Endothelial cell of umbilical vein (primary cell): ENCODE results near the gene CCL7. TPM values are rescaled to one million over a fixed set of nuclear protein-coding genes. Genes with fewer than 3 reads are reported as not detected.

ENCODE experiments used
- BruUV-seq: library from RNA; stranded (reverse); fragments of 400-500 nt; replicated peaks from 2 replicates; lab custom pipeline; 2021; lab: Mats Ljungman, UMichigan
- CTCF ChIA-PET: fragments of 300-600, 350-600 bp; sonication (Branson Sonifier 250); formaldehyde crosslinking; loops from one replicate; lab custom pipeline; 2021; ENCODE audit warnings: antibody characterized with exemption, inconsistent platforms; lab: Charles Lee
- POLR2A ChIA-PET: fragments of 300-600, 350-600 bp; sonication (Branson Sonifier 250); formaldehyde crosslinking; loops from one replicate; lab custom pipeline; 2021; ENCODE audit warnings: antibody characterized with exemption, inconsistent platforms; lab: Charles Lee
- DNase-seq: peaks from one replicate; pipeline ENCODE4 v3.0.0-alpha.2; 2011; ENCODE audit warnings: low read depth, low spot score
- FAIRE-seq: peaks from 2 replicates; lab custom pipeline; 2011; peaks lifted over from hg19 to GRCh38; lab: Jason Lieb, UNC
- H2AFZ ChIP-seq: 2 replicates; pipeline ENCODE4 v1.6.0; 2012; ENCODE audit warnings: low read depth, low read length, control low read depth, inconsistent platforms
- H3K27ac ChIP-seq: 2 replicates; pipeline ENCODE4 v1.5.1; 2011; ENCODE audit warnings: low read depth, mild to moderate bottlenecking, control low read depth, low read length, moderate library complexity; ENCODE audit not compliant: insufficient read depth
- H3K27me3 ChIP-seq, 2 experiments: 2 replicates each; pipeline versions ENCODE4 v1.6.0 to v1.6.1; 2011; ENCODE audit warnings: low read length in 2 of 2, mixed read lengths in 1 of 2; ENCODE audit not compliant: control insufficient read depth in 2 of 2, insufficient read depth in 2 of 2
- H3K36me3 ChIP-seq, 2 experiments: 2 replicates in 1 of 2; 3 replicates in 1 of 2; pipeline ENCODE4 v1.5.1; 2011; ENCODE audit warnings: low read length in 2 of 2, mild to moderate bottlenecking in 1 of 2, moderate library complexity in 1 of 2; ENCODE audit not compliant: control insufficient read depth in 2 of 2, insufficient read depth in 2 of 2; ENCODE audit errors: extremely low read depth in 1 of 2
- H3K4me1 ChIP-seq: 3 replicates; pipeline ENCODE4 v1.5.1; 2011; ENCODE audit warnings: mild to moderate bottlenecking, low read length; ENCODE audit not compliant: control insufficient read depth, insufficient read depth; ENCODE audit errors: extremely low read depth
- H3K4me2 ChIP-seq: 2 replicates; pipeline ENCODE4 v1.6.1; 2011; ENCODE audit warnings: low read length, control low read depth, mixed read lengths; ENCODE audit not compliant: insufficient read depth
- H3K4me3 ChIP-seq, 3 experiments: fragments of 200-600 bp in 1 of 3; sonication (generic), shearing (Covaris generic) in 1 of 3; replicated peaks in 1 of 3; 2 replicates each; pipeline ENCODE4 v1.5.1; 2011 to 2016; ENCODE audit warnings: control low read depth in 3 of 3, low read length in 3 of 3, mild to moderate bottlenecking in 2 of 3, inconsistent platforms in 1 of 3, low read depth in 1 of 3, moderate library complexity in 1 of 3; ENCODE audit not compliant: insufficient read depth in 1 of 3
- H3K79me2 ChIP-seq: 2 replicates; pipeline ENCODE4 v1.6.0; 2012; ENCODE audit warnings: low read length, inconsistent platforms; ENCODE audit not compliant: control insufficient read depth, insufficient read depth
- H3K9ac ChIP-seq: replicated peaks from 2 replicates; pipeline ENCODE3; 2011; ENCODE audit warnings: low read length, control low read depth; ENCODE audit not compliant: insufficient read depth; ENCODE audit errors: extremely low read depth
- H3K9me1 ChIP-seq: replicated peaks from 3 replicates; pipeline ENCODE4 v1.6.0; 2011; ENCODE audit warnings: mild to moderate bottlenecking, low read length; ENCODE audit not compliant: control insufficient read depth, insufficient read depth; ENCODE audit errors: extremely low read depth
- H3K9me3 ChIP-seq: replicated peaks from 2 replicates; pipeline ENCODE4 v1.5.1; 2012; ENCODE audit warnings: low read length, inconsistent platforms; ENCODE audit not compliant: control insufficient read depth, insufficient read depth
- H4K20me1 ChIP-seq: replicated peaks from 2 replicates; pipeline ENCODE3; 2011; ENCODE audit warnings: mild to moderate bottlenecking, low read length; ENCODE audit not compliant: control insufficient read depth, insufficient read depth; ENCODE audit errors: extremely low read depth
- CTCF ChIP-seq, 2 donors: IDR thresholded peaks; 1 replicate in 1 of 2; 2 replicates in 1 of 2; pipeline ENCODE4 v1.5.1; 2011; ENCODE audit warnings: low read length in 2 of 2, mild to moderate bottlenecking in 2 of 2, moderate library complexity in 2 of 2, control low read depth in 1 of 2, inconsistent platforms in 1 of 2, low read depth in 1 of 2; ENCODE audit not compliant: insufficient read depth in 1 of 2; ENCODE audit errors: extremely low read depth in 1 of 2
- FOS ChIP-seq: IDR thresholded peaks from 2 replicates; pipeline ENCODE4 v1.6.1; 2011; ENCODE audit warnings: mild to moderate bottlenecking, low read length, moderate library complexity, borderline replicate concordance; ENCODE audit not compliant: insufficient read depth
- GATA2 ChIP-seq: IDR thresholded peaks from 2 replicates; pipeline ENCODE4 v1.7.0; 2011; ENCODE audit warnings: low read depth, mild to moderate bottlenecking, moderate library complexity, mixed read lengths, low read length; ENCODE audit not compliant: insufficient read length, insufficient read depth
- JUN ChIP-seq: IDR thresholded peaks from 2 replicates; pipeline ENCODE4 v1.6.1; 2011; ENCODE audit warnings: borderline replicate concordance, low read depth; ENCODE audit not compliant: insufficient read length, insufficient read depth
- MAX ChIP-seq: IDR thresholded peaks from 2 replicates; pipeline ENCODE4 v1.6.1; 2011; ENCODE audit not compliant: insufficient read depth, insufficient read length
- POLR2A ChIP-seq: IDR thresholded peaks from 2 replicates; pipeline ENCODE4 v1.6.1; 2012; ENCODE audit warnings: low read depth, mild to moderate bottlenecking, control low read depth, low read length
- dilution Hi-C: fragments of 300-500 bp; cut with MboI; formaldehyde crosslinking; loops from one replicate; pipeline ENCODE4 v1.15.0; 2019; ENCODE audit warnings: low sequenced_read_pairs; ENCODE audit not compliant: extremely low pct_ligation_motif_present
- intact Hi-C: fragments of 100-400 bp; cut with micrococcal nuclease; formaldehyde crosslinking; loops from one replicate; pipeline ENCODE4 v1.10.0; 2022
- polyA plus RNA-seq, 4 experiments: library from polyadenylated mRNA; depleted of rRNA in 3 of 4; stranded (reverse) in 3 of 4; unstranded in 1 of 4; fragments of >200 nt; gene quantifications; 2 replicates each; pipeline versions ENCODE4 v1.2.1 to v1.2.3, GENCODE V29; 2011 to 2012; ENCODE audit warnings: missing spikeins in 1 of 4
- total RNA-seq: library from RNA; stranded (reverse); gene quantifications from 2 replicates; pipeline ENCODE4 v1.2.3, GENCODE V29; 2021

CCL7 gene
- total and polyA plus RNA-seq, 2 donors (not counting 3 experiments of a cell fraction or from before 2014, with no cell fraction given): 0.25 TPM; not detected in 1

GRCh38 chr17:34314279-34314678, 44.3 kb downstream of the CCL7 start:
- no peak overlapping the region for H3K9ac ChIP-seq
- ChIA-PET POLR2A (no interaction called here), CTCF (interaction anchor here (8.7 kb wide), 1 partner anchor 112 kb away, joined by 202 read pairs; no protein-coding TSS in a partner anchor)
- H3K9me3 ChIP-seq: no peaks in the 10 kb centered on the region
- no peaks in the 10 kb centered on the region for H3K79me2 ChIP-seq
- intact Hi-C loops: loop anchor here (1.0 kb wide), 1 partner anchor 13 kb away; no protein-coding TSS in a partner anchor
- BruUV-seq: no TSS peak
- H4K20me1 ChIP-seq: no peaks in the 10 kb centered on the region
- H3K27me3 ChIP-seq: peaks cover 19 to 22% of the 10 kb centered on the region in 2 experiments
- TF ChIP-seq MAX (no peak), JUN (no peak), FOS (no peak), GATA2 (no peak), CTCF (IDR thresholded peaks at IDR 0.05; ENCODE audit: extremely low read depth in 1 of 2, insufficient read depth in 1 of 2, low read depth in 1 of 2, low read length in 2 of 2) (no peak), POLR2A (no peak)
- DNase-seq: peak; percentile 26
- H3K4me2 ChIP-seq: no peak overlapping the region
- no peak overlapping the region for H3K4me3 ChIP-seq
- no peaks in the 10 kb centered on the region for H3K9me1 ChIP-seq
- H2AFZ ChIP-seq: no peak overlapping the region
- H3K36me3 ChIP-seq: no peaks in the 10 kb centered on the region
- no peak for FAIRE-seq
- dilution Hi-C loops: loop anchor here (25.0 kb wide), 1 partner anchor 102 kb away; no protein-coding TSS in a partner anchor
- H3K4me1 ChIP-seq: no peaks in the 10 kb centered on the region
- no peak overlapping the region for H3K27ac ChIP-seq
